MV-4-11 (cell line): ENCODE measurements around the gene CFC1.
"Not testable (repeated sequence)": the region's sequence is repeated elsewhere in the genome, so short reads cannot be mapped to it uniquely, and the experiment has no call there.

Source experiments
- DNase-seq: peaks from one replicate; lab custom pipeline; 2025; lab: John Stamatoyannopoulos, UW

Gene CFC1

DNA sequence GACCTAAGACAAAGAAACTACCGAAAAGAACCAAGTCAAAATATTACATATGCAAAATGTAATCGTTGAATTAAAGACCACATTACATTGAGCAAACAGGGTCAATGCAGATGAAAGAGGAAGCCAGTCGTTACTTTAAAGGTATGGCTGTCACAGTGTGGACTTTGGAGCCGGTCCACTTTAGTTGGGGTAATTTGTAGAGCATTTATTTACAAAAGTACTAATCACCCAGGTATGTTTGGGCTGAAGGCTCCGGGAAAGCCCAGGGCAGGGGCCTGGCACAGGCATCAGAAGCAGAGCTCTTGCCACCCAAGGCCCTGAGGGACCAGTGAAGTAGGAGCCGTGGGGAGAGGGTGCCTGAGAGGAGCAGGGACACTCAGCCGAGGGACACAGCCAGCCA is 15.8 kb downstream of the CFC1 start:
- DNase-seq: not testable (repeated sequence)

DNA sequence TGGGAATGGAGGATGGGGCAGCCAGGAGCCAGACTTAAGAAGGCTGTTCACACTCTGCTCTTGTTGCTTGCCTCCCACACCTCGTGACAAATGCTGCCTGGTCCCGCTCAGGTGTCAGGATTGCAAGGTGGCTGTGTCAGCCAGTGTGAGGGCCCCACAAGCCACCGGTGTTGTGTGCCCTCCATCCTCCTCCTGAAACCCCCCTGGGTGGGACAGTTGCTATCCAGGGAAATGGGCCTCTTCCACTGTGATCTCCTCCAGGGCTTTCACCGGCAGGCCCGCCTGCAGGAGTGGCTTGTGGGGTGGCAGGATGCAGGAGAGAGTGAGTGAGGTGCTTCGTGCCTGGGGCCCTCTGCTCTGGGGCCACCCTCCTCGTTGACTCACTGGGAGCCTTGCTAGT is 16.4 kb downstream of the CFC1 start:
- not testable (repeated sequence) for DNase-seq

DNA sequence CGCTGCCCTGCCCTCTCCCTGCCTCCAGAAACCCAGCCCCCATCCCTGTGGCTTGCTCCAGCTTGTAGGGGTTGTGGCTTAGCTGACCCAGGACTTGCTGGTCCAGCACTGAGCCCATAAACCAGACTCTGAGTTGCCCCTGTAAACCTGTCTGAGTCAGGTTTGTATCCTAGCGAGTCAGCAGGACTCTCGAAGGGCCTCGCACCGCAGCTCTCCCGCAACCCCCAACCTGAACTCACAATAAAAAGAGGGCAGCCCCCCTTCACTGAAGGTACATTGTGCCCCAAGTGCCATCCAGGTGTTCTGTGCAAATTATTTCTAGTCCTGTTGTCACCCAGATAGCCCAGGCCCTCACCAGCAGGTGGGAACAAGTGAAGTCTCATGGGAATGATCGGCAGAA is 17.9 kb downstream of the CFC1 start:
- not testable (repeated sequence) for DNase-seq

DNA sequence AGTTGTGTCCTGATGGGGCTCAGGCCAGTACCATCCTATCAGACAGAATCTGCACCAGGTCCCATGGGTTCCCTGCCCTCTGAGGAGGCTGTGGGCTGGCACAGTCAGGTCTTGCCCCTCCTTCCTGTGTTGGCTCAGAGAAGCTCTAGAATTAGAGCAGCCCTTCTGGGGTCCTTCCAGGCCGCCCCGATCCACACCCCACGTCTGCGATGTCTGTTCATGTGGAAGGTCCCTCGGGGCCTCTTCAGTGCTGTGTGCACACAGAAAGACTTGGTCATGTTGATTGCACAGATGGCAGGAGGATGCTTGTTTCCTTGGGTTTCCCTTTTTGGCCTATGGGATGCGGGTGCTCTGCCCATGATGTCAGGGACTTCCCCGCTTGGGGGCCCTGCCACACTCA is 20.3 kb downstream of the CFC1 start:
- DNase-seq: not testable (repeated sequence)

DNA sequence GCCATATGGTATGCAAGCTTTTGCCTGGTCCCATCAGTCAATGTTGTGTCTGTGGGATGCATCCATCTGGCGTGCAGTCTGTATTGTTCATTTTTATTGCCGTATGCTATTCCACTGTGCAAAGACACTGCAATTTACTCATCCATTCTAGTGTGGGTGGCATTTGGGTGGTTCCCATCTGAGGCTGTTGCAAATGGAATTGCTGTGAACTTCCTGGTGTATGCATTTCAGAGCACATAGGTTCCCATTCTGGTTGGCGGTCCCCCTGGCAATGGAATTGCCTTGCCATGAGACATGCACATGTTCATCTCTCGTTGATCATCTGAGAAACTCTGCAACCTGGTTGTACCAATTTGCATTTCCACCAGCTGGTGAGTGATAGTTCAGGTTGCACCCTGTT is 21.8 kb downstream of the CFC1 start:
- not testable (repeated sequence) for DNase-seq

DNA sequence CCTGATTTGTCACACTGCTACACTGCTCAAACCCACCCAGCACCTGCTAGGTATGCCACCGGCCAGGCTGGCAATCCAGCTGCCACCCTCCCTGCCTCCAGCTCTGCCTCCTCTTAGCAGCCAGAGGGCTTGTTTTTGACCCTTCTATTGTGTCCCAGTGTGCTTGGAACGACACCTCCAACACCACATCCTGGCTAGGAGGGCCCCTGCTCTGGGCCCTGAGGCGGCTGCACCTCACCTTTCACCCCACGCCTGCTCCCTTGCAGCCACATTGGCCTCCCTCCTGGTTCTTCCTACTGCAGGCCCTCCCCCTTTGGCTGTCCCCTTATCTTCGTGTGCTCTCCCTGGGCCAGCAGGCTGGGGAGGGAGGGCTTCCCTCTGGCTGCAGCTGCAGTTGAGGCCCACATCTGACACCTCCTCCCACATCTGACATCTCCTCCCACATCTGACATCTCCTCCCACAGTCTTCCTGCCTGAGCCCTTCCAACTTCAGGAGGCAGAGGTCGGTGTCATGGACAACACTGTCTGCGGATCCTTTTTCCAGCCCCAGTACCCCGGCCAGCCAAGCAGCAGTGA is 23.1 kb downstream of the CFC1 start:
- DNase-seq: not testable (repeated sequence)

DNA sequence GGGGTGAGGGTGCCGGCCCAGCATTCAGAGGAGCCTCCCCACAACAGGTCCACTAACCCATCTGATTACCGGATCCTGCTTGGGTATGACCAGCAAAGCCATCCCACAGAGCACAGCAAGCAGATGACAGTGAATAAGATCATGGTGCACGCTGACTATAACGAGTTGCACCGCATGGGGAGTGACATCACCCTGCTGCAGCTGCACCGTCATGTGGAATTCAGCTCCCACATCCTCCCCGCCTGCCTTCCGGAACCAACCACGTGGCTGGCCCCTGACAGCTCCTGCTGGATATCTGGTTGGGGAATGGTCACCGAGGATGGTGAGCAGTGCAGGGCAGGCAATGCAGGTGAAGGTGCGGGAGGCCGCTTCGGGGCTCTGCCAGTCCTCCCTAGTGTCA is 25.1 kb downstream of the CFC1 start:
- not testable (repeated sequence) for DNase-seq

DNA sequence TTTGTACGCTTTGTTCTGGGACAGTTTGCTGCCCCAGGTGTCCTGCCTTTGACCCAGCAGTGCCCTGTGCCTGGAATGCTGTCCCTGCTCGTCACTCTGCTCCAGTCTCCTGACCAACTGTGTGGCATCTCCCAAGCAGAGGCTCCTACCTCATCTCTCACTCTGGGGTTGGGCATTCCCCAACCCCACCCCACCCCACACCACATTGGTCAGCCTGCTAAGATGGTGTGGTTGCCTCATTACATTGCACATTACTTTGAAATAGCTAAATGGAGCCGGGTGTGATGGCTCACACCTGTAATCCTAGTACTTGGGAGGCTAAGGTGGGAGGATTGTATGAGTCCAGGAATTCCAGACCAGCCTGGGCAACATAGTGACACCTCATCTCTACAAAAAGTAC is 27.4 kb downstream of the CFC1 start:
- DNase-seq: not testable (repeated sequence)

DNA sequence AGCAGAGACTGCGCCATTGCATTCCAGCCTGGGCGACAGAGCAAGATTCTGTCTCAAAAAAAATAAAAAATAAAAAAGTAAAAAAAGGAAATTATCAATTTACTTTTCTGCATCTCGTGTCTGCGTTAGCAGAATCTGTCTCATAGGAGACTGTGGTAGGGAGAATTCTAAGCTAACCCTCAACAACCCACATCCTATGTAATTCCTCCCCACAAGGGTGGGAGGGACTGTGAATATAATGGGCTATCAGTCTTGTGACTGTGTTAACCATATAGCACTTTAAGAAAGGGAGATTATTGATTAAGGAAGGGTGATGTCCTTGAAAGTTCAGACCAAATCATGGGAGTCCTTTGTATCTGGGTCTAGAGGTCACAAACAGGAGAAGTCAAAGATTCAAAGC is 33.2 kb downstream of the CFC1 start:
- not testable (repeated sequence) for DNase-seq

DNA sequence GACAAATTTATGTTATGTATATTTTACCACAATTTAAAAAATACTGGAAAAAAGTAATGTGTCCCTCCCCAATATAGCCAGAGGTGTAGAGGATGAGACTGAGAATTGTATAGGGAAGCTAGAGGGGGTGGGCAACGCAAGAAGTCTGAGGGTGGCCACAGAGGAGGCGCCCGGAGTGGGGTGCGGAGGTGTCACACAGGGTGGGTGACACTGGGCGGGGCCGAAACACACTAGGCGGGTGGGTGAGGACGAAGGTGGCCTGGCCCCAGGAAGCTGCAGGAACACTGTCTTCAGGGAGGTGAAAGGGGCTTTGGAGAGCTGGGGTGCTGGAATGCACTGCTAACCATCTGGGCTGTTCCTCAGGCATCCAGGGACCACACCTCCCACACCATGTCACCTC is 42.9 kb downstream of the CFC1 start:
- not testable (repeated sequence) for DNase-seq

DNA sequence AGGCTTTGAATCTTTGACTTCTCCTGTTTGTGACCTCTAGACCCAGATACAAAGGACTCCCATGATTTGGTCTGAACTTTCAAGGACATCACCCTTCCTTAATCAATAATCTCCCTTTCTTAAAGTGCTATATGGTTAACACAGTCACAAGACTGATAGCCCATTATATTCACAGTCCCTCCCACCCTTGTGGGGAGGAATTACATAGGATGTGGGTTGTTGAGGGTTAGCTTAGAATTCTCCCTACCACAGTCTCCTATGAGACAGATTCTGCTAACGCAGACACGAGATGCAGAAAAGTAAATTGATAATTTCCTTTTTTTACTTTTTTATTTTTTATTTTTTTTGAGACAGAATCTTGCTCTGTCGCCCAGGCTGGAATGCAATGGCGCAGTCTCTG is 45.2 kb downstream of the CFC1 start:
- not testable (repeated sequence) for DNase-seq

DNA sequence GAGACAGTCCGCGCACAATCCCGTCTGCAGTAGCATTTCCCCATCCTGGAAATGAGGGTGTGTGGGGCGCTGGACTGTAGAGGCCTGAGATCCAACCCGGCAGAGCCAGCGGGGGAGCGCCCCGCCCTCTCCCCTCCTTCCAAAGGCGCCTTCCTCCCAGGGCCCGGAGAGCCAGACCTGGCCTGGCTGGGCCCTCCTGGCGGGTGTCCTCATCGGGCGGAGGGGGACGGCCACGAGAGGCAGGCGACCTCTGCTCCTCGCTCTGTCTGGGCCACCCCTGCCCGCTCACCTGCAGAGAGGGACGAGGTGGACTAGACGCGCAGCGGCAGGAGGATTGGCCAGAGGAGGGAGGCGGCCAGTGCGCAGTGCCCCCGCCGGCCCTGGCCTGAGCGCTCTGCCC is 49.9 kb downstream of the CFC1 start:
- not testable (repeated sequence) for DNase-seq

DNA sequence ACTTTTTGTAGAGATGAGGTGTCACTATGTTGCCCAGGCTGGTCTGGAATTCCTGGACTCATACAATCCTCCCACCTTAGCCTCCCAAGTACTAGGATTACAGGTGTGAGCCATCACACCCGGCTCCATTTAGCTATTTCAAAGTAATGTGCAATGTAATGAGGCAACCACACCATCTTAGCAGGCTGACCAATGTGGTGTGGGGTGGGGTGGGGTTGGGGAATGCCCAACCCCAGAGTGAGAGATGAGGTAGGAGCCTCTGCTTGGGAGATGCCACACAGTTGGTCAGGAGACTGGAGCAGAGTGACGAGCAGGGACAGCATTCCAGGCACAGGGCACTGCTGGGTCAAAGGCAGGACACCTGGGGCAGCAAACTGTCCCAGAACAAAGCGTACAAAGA is 51.0 kb downstream of the CFC1 start:
- DNase-seq: not testable (repeated sequence)

DNA sequence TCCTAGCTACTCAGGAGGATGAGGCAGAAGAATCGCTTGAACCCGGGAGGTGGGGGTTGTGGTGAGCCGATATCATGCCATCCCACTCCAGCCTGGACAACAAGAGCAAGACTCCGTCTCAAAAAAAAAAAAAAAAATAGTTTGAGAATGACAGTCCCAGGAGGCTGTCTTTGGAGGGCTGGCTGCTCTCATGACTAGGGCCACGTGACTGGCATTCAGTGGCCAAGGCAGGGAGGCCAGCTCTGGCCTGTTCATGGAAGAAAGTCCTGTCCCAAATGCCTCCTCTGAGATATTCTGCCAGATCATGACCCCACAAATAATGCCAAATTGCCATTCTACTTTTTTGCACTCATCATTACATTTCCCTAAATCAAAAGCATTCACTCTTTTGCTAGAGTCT is 54.4 kb downstream of the CFC1 start:
- not testable (repeated sequence) for DNase-seq

DNA sequence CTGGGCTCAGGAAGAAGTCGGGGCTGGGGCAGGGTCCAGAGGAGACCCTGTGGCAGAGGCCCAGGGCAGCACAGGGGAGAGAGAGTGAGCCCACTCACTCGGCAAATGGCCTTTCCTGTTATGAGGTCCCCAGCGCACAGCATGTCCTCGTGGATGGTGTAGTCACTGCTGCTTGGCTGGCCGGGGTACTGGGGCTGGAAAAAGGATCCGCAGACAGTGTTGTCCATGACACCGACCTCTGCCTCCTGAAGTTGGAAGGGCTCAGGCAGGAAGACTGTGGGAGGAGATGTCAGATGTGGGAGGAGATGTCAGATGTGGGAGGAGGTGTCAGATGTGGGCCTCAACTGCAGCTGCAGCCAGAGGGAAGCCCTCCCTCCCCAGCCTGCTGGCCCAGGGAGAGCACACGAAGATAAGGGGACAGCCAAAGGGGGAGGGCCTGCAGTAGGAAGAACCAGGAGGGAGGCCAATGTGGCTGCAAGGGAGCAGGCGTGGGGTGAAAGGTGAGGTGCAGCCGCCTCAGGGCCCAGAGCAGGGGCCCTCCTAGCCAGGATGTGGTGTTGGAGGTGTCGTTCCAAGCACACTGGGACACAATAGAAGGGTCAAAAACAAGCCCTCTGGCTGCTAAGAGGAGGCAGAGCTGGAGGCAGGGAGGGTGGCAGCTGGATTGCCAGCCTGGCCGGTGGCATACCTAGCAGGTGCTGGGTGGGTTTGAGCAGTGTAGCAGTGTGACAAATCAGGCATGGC is 55.4 kb downstream of the CFC1 start:
- not testable (repeated sequence) for DNase-seq

DNA sequence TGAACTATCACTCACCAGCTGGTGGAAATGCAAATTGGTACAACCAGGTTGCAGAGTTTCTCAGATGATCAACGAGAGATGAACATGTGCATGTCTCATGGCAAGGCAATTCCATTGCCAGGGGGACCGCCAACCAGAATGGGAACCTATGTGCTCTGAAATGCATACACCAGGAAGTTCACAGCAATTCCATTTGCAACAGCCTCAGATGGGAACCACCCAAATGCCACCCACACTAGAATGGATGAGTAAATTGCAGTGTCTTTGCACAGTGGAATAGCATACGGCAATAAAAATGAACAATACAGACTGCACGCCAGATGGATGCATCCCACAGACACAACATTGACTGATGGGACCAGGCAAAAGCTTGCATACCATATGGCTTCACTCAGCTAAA is 56.6 kb downstream of the CFC1 start:
- DNase-seq: not testable (repeated sequence)
